Prostate gland (tissue), 2 donors: ENCODE results near the gene VWA8. TPM values are rescaled to one million over a fixed set of nuclear protein-coding genes. Genes with fewer than 3 reads are reported as not detected.

Experiments
- DNase-seq: peaks from one replicate; pipeline ENCODE4 v3.0.0-alpha.2; 2019; ENCODE audit warnings: low spot score
- H3K27ac ChIP-seq, 2 donors: fragments of 200-600 bp; sonication (generic); 2 replicates each; pipeline ENCODE4 v1.5.1; 2017 to 2019
- H3K27me3 ChIP-seq: fragments of 200-600 bp; sonication (generic); replicated peaks from 2 replicates; pipeline ENCODE4 v1.5.1; 2019; ENCODE audit not compliant: insufficient read depth
- H3K36me3 ChIP-seq, 2 donors: fragments of 200-600 bp; sonication (generic); 1 replicate in 1 of 2; 2 replicates in 1 of 2; pipeline versions ENCODE4 v1.5.1 to v1.8.1; 2017 to 2019
- H3K4me1 ChIP-seq: fragments of 200-600 bp; sonication (generic); replicated peaks from 2 replicates; pipeline ENCODE4 v1.5.1; 2019
- H3K4me3 ChIP-seq, 2 donors: fragments of 200-600 bp; sonication (generic); 2 replicates each; pipeline ENCODE4 v1.5.1; 2017 to 2019
- H3K9me3 ChIP-seq: fragments of 200-600 bp; sonication (generic); 2 replicates; pipeline ENCODE4 v1.5.1; 2017
- CTCF ChIP-seq, 4 experiments: fragments of 200-600 bp in 2 of 4; fragments of 450-650 bp in 2 of 4; sonication (generic) in 2 of 4; IDR thresholded peaks; 1 replicate in 3 of 4; 2 replicates in 1 of 4; pipeline ENCODE4 v1.5.1; 2016 to 2019; ENCODE audit warnings: antibody characterized with exemption in 4 of 4, mild to moderate bottlenecking in 2 of 4, moderate library complexity in 2 of 4
- POLR2A ChIP-seq: fragments of 450-650 bp; IDR thresholded peaks from one replicate; pipeline ENCODE4 v1.6.1; 2016; ENCODE audit warnings: antibody characterized with exemption, mild to moderate bottlenecking
- POLR2AphosphoS5 ChIP-seq: sonication (generic); formaldehyde crosslinking; IDR thresholded peaks from one replicate; pipeline ENCODE4 v1.6.1; 2017; ENCODE audit warnings: antibody characterized with exemption
- WGBS: methylation state at CpG from one replicate; pipeline ENCODE4 v1.1.5; 2018; 5-methylcytosine and 5-hydroxymethylcytosine counted together
- intact Hi-C: fragments of 100-400 bp; cut with DNase I; formaldehyde crosslinking; loops from one replicate; pipeline ENCODE4 v1.14.2; 2022
- microRNA-seq: library from miRNA; unstranded; fragments of <30 nt; microRNA quantifications from one replicate; pipeline ENCODE4, GENCODE V29; 2016
- small RNA-seq, 2 donors: library from RNA; depleted of rRNA; stranded (forward); fragments of <200 nt; gene quantifications; one replicate each; pipeline ENCODE3, GENCODE V24; 2016
- total RNA-seq, 2 donors: library from RNA; depleted of rRNA; stranded (reverse); fragments of >200 nt; gene quantifications; one replicate each; pipeline ENCODE4 v1.1.0, GENCODE V29; 2016

VWA8 gene
- total RNA-seq, 2 donors from 2014 or later, result 18.1 to 21.8 TPM

- H3K4me1 ChIP-seq, result no peaks in the 10 kb centered on the region
- intact Hi-C loops, result no loop called here
- 89% methylated on average over 15 of the region's 15 CpGs for WGBS
- H3K9me3 ChIP-seq, result no peaks in the 10 kb centered on the region
- H3K27me3 ChIP-seq, result no peaks in the 10 kb centered on the region
- no peak overlapping the region for H3K27ac ChIP-seq
- H3K4me3 ChIP-seq, result no peak overlapping the region
- H3K36me3 ChIP-seq, result no peaks in the 10 kb centered on the region
- no peak for DNase-seq
- no peak for TF ChIP-seq CTCF (IDR thresholded peaks at IDR 0.05)
- no peak for TF ChIP-seq POLR2A
- TF ChIP-seq POLR2AphosphoS5, result no peak
Measured at GRCh38 chr13:41520660-41521630, 440.0 kb downstream of the VWA8 start.

GRCh38 chr13:41520016-41520659, 440.8 kb downstream of the VWA8 start:
- no peaks in the 10 kb centered on the region for H3K36me3 ChIP-seq
- H3K27me3 ChIP-seq, result no peaks in the 10 kb centered on the region
- no peaks in the 10 kb centered on the region for H3K4me1 ChIP-seq
- H3K9me3 ChIP-seq, result no peaks in the 10 kb centered on the region
- 83% methylated on average over 7 of the region's 7 CpGs for WGBS
- intact Hi-C loops, result no loop called here
- H3K27ac ChIP-seq, result no peak overlapping the region
- H3K4me3 ChIP-seq, result no peak overlapping the region
- no peak for DNase-seq
- no peak for TF ChIP-seq POLR2A
- no peak for TF ChIP-seq POLR2AphosphoS5
- no peak for TF ChIP-seq CTCF (IDR thresholded peaks at IDR 0.05)

Small RNA genes lying within 50 kb of the gene (microRNA-seq; reads per million reads assigned to microRNA genes)
- gene MIR5006, result 0.25 reads per million

Small RNA genes lying within 50 kb of the gene (small RNA-seq; reads per million reads assigned to genes)
- gene RN7SL515P (0 reads per million in 2 donors), gene RNU6-74P (0 reads per million in 2 donors), gene RPS28P8 (0 reads per million in 2 donors)

Other genes starting within 250 kb of the VWA8 start
- 1 to 10 TPM; 4.6 to 8.9 TPM for gene DGKH, start 87.5 kb upstream of the VWA8 start, total RNA-seq